Type B pancreatic cell (in vitro differentiated cells): Measurements from ENCODE around the gene ZNF616. TPM values are rescaled to one million over a fixed set of nuclear protein-coding genes. Genes with fewer than 3 reads are reported as not detected.
"Not testable (repeated sequence)": the region's sequence is repeated elsewhere in the genome, so short reads cannot be mapped to it uniquely, and the experiment has no call there.

Experiments
- DNase-seq: peaks from one replicate; pipeline ENCODE4 v3.0.0; 2021; ENCODE audit warnings: mixed read lengths; ENCODE audit not compliant: unreplicated experiment; ENCODE audit errors: extremely low spot score
- H3K27ac Mint-ChIP-seq: 2 replicates; pipeline ENCODE4 v1.8.0; 2021; ENCODE audit warnings: mild to moderate bottlenecking, mixed read lengths
- H3K27me3 Mint-ChIP-seq: 2 replicates; pipeline ENCODE4 v1.8.0; 2021; ENCODE audit warnings: mixed read lengths
- H3K36me3 Mint-ChIP-seq: 2 replicates; pipeline ENCODE4 v1.8.0; 2021; ENCODE audit warnings: mixed read lengths
- H3K4me1 Mint-ChIP-seq: one replicate; pipeline ENCODE4 v1.8.0; 2021; ENCODE audit warnings: mixed read lengths; ENCODE audit not compliant: unreplicated experiment
- H3K4me3 Mint-ChIP-seq: 2 replicates; pipeline ENCODE4 v1.8.0; 2021; ENCODE audit warnings: mild to moderate bottlenecking, mixed read lengths
- H3K9me3 Mint-ChIP-seq: 2 replicates; pipeline ENCODE4 v1.8.0; 2021; ENCODE audit warnings: mixed read lengths
- CTCF ChIP-seq: fragments of 200-600 bp; sonication (generic); conservative IDR thresholded peaks from 2 replicates; pipeline ENCODE4 v1.5.0; 2021; ENCODE audit warnings: antibody characterized with exemption, mild to moderate bottlenecking
- total RNA-seq: library from RNA; stranded (reverse); gene quantifications from 2 replicates; pipeline ENCODE4 v1.2.1, GENCODE V29; 2021; ENCODE audit warnings: low replicate concordance

ZNF616 gene
- total RNA-seq, 1 donor from 2014 or later, result 26.5 TPM

- DNase-seq, result no peak
- Mint-ChIP-seq H3K27me3 (no peaks in the 10 kb centered on the region), H3K4me3 (no peak overlapping the region), H3K27ac (no peak overlapping the region), H3K9me3 (peaks cover 8% of the 10 kb centered on the region), H3K36me3 (no peaks in the 10 kb centered on the region), H3K4me1 (no peaks in the 10 kb centered on the region)
- no peak for TF ChIP-seq CTCF
Measured at GRCh38 chr19:52101866-52102562, 37.7 kb downstream of the ZNF616 start.

GRCh38 chr19:52099497-52100138 lies 40.1 kb downstream of the ZNF616 start:
- H3K27me3 Mint-ChIP-seq, result no peaks in the 10 kb centered on the region
- no peak for TF ChIP-seq CTCF
- H3K9me3 Mint-ChIP-seq, result peaks cover 4% of the 10 kb centered on the region
- no peak overlapping the region for H3K27ac Mint-ChIP-seq
- H3K4me1 Mint-ChIP-seq, result peaks cover 3% of the 10 kb centered on the region
- H3K4me3 Mint-ChIP-seq, result peak overlapping the region; percentile 7
- peaks cover 3% of the 10 kb centered on the region for H3K36me3 Mint-ChIP-seq
- no peak for DNase-seq

GRCh38 chr19:52096416-52096815 lies 43.3 kb downstream of the ZNF616 start:
- peak overlapping the region; percentile 91 for H3K27ac Mint-ChIP-seq
- H3K9me3 Mint-ChIP-seq, result peaks cover 15% of the 10 kb centered on the region
- peak overlapping the region; percentile 97 for H3K4me3 Mint-ChIP-seq
- DNase-seq, H3K27me3 Mint-ChIP-seq: not testable (repeated sequence)
- H3K36me3 Mint-ChIP-seq, result peaks cover 30% of the 10 kb centered on the region
- peaks cover 20% of the 10 kb centered on the region for H3K4me1 Mint-ChIP-seq

- H3K9me3 Mint-ChIP-seq, result peaks cover 21% of the 10 kb centered on the region
- peaks cover 39% of the 10 kb centered on the region for H3K36me3 Mint-ChIP-seq
- peaks cover 20% of the 10 kb centered on the region for H3K4me1 Mint-ChIP-seq
Measured at GRCh38 chr19:52095172-52096014, 44.3 kb downstream of the ZNF616 start, which contains the start of gene ZNF841. TSS of gene ZNF841 (minus strand) at chr19:52095765. CDS start at chr19:52084801, 10,964 bp downstream.

GRCh38 chr19:52094526-52095130 lies 45.1 kb downstream of the ZNF616 start:
- Mint-ChIP-seq H3K27ac (peak overlapping the region; percentile 91), H3K4me1 (peaks cover 20% of the 10 kb centered on the region), H3K27me3 (no peaks in the 10 kb centered on the region), H3K9me3 (peaks cover 21% of the 10 kb centered on the region), H3K4me3 (peak overlapping the region; percentile 97), H3K36me3 (peaks cover 47% of the 10 kb centered on the region)
- no peak for DNase-seq
- no peak for TF ChIP-seq CTCF

More at GRCh38 chr19:52095172-52096014, 44.3 kb downstream of the ZNF616 start, which contains the start of gene ZNF841:
- H3K4me3 Mint-ChIP-seq, result peak within 1 kb of the TSS; percentile 97
- peak; percentile 21 for TF ChIP-seq CTCF
- peak within 1 kb of the TSS; percentile 91 for H3K27ac Mint-ChIP-seq
- DNase-seq, result peak; percentile 94
- no peaks in the 10 kb centered on the region for H3K27me3 Mint-ChIP-seq
